ENCODE results near the gene C22orf15. TPM values are rescaled to one million over a fixed set of nuclear protein-coding genes. Genes with fewer than 3 reads are reported as not detected.

Gene C22orf15
- total and polyA plus RNA-seq, 12 donors = 0.11 to 0.80 (median 0.24) TPM; not detected in 7

- Histone ChIP-seq H3K4me1 (replicated peaks in 1 of 2) (peaks cover under 1% of the 10 kb centered on the region in 2 donors), H3K4me3 (no peak overlapping the region), H3K9me3 (replicated peaks in 1 of 3) (no peaks in the 10 kb centered on the region), H3K27ac (no peak overlapping the region), H3K36me3 (replicated peaks in 1 of 2) (no peaks in the 10 kb centered on the region), H3K27me3 (no peaks in the 10 kb centered on the region)
- intact Hi-C loops (cut with DNase I) = no loop called here
- no peak for TF ChIP-seq CTCF (IDR thresholded peaks at IDR 0.05)
- no peak for TF ChIP-seq POLR2A (IDR thresholded peaks at IDR 0.05)
- DNase-seq = no peak
- WGBS, 4 donors = 71 to 91% (median 78%) methylated on average over 11 to 15 of the region's 15 CpGs
Observed at GRCh38 chr22:23781065-23781464, 18.3 kb downstream of the C22orf15 start.

GRCh38 chr22:23781511-23782183 lies 18.9 kb downstream of the C22orf15 start:
- H3K4me1 ChIP-seq (replicated peaks in 1 of 2) = peaks cover 6 to 7% of the 10 kb centered on the region in 2 donors
- H3K9me3 ChIP-seq (replicated peaks in 1 of 3) = no peaks in the 10 kb centered on the region
- no peak for DNase-seq
- H3K27ac ChIP-seq = no peak overlapping the region
- no peaks in the 10 kb centered on the region for H3K36me3 ChIP-seq (replicated peaks in 1 of 2)
- TF ChIP-seq CTCF (IDR thresholded peaks at IDR 0.05) (no peak), POLR2A (IDR thresholded peaks at IDR 0.05) (no peak)
- WGBS, 4 donors = 62 to 88% (median 79%) methylated on average over 8 to 14 of the region's 14 CpGs
- intact Hi-C loops (cut with DNase I) = no loop called here
- H3K4me3 ChIP-seq = no peak overlapping the region
- H3K27me3 ChIP-seq = no peaks in the 10 kb centered on the region

DNA sequence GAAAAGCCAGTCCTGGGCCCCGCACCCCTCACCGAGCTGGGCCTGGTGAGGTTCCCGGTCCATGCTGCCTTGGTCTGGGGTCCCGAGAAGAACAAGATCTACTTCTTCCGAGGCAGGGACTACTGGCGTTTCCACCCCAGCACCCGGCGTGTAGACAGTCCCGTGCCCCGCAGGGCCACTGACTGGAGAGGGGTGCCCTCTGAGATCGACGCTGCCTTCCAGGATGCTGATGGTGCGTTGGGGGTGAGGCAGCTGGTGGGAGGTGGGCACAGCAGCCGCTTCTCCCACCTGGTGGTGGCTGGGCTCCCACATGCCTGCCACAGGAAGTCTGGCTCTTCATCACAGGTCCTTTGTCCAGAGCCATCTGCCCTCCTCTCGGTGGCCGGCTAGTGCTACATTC lies 19.5 kb downstream of the C22orf15 start:
- Histone ChIP-seq H3K4me3 (no peak overlapping the region), H3K27me3 (no peaks in the 10 kb centered on the region), H3K27ac (no peak overlapping the region), H3K36me3 (replicated peaks in 1 of 2) (no peaks in the 10 kb centered on the region), H3K4me1 (replicated peaks in 1 of 2) (peaks cover 6 to 7% of the 10 kb centered on the region in 2 donors), H3K9me3 (replicated peaks in 1 of 3) (no peaks in the 10 kb centered on the region)
- WGBS, 4 donors = 90 to 96% (median 93%) methylated on average over 12 to 16 of the region's 16 CpGs
- TF ChIP-seq CTCF (IDR thresholded peaks at IDR 0.05) = no peak
- intact Hi-C loops (cut with DNase I) = no loop called here
- DNase-seq = no peak

DNA sequence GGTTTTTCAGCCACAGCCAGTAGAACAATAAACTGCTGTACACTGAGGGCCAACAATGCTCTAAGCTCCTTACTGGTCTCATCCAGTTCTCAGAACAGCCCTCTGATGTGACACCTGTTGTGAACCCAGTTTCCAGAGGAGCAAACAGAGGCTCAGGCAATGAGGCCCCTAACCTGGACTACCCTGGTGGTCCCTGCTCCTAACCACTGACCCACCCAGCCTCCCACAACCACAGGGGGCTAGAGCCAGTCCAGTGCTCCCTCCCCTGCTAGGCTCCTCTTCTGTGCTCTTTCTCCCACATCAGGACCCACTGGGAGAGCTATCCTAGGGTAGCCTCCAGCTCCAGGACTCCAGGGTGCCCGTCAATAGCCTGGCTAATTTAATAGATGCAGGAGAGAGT lies 19.9 kb downstream of the C22orf15 start:
- no peak for DNase-seq
- intact Hi-C loops (cut with DNase I) = no loop called here
- 71 to 96% (median 95%) methylated on average over 1 of the region's 1 CpG; no CpG with 5 or more reads in 1 of the 4 donors for WGBS, 4 donors
- no peaks in the 10 kb centered on the region for H3K36me3 ChIP-seq (replicated peaks in 1 of 2)
- H3K27ac ChIP-seq = no peak overlapping the region
- TF ChIP-seq POLR2A (IDR thresholded peaks at IDR 0.05) = no peak
- no peak for TF ChIP-seq CTCF (IDR thresholded peaks at IDR 0.05)
- no peaks in the 10 kb centered on the region for H3K27me3 ChIP-seq
- H3K9me3 ChIP-seq (replicated peaks in 1 of 3) = no peaks in the 10 kb centered on the region
- no peak overlapping the region for H3K4me3 ChIP-seq
- peaks cover 7 to 11% of the 10 kb centered on the region in 2 donors for H3K4me1 ChIP-seq (replicated peaks in 1 of 2)
